GM12878 (cell line): ENCODE measurements around the gene GTSE1. TPM values are rescaled to one million over a fixed set of nuclear protein-coding genes. Genes with fewer than 3 reads are reported as not detected.

ENCODE experiments used
- ATAC-seq: fragments of 200-7000 bp; cut with Tn5 transposase; 3 replicates; pipeline ENCODE4 v1.9.1; 2020; ENCODE audit warnings: mild to moderate bottlenecking, moderate library complexity
- BruUV-seq: library from RNA; stranded (reverse); fragments of 400-500 nt; replicated peaks from 2 replicates; lab custom pipeline; 2021; lab: Mats Ljungman, UMichigan
- CTCF ChIA-PET: fragments of 300-600 bp; sonication (Branson Sonifier 250); formaldehyde crosslinking; extraction: SDS; loops from one replicate; lab custom pipeline; 2021; ENCODE audit warnings: inconsistent platforms; lab: Yijun Ruan, JAX
- POLR2A ChIA-PET: fragments of 350-600 bp; formaldehyde crosslinking; extraction: SDS; loops from one replicate; lab custom pipeline; 2021; ENCODE audit warnings: inconsistent platforms; lab: Charles Lee
- RAD21 ChIA-PET: fragments of 300-600 bp; sonication (Branson Sonifier 250); formaldehyde crosslinking; loops from one replicate; lab custom pipeline; 2023; ENCODE audit warnings: antibody characterized with exemption; ENCODE audit not compliant: unreplicated experiment; lab: Charles Lee
- SMC1A ChIA-PET: fragments of 300-600 bp; sonication (Branson Sonifier 250); formaldehyde crosslinking; loops from one replicate; lab custom pipeline; 2023; ENCODE audit not compliant: unreplicated experiment, uncharacterized antibody; lab: Charles Lee
- DNase-seq: peaks from one replicate; pipeline ENCODE4 v3.0.0-alpha.2; 2011; ENCODE audit warnings: low read depth, low spot score
- FAIRE-seq: peaks from 3 replicates; lab custom pipeline; 2011; peaks lifted over from hg19 to GRCh38; lab: Jason Lieb, UNC
- H2AFZ ChIP-seq: 2 replicates; pipeline ENCODE4 v1.6.0; 2011; ENCODE audit warnings: low read depth, low read length, control low read depth; ENCODE audit not compliant: control insufficient read depth
- H3K27ac ChIP-seq: 2 replicates; pipeline ENCODE4 v1.5.1; 2011; ENCODE audit warnings: control low read depth; ENCODE audit not compliant: control insufficient read depth, insufficient read depth
- H3K27me3 ChIP-seq, 2 experiments: replicated peaks in 1 of 2; 2 replicates each; pipeline versions ENCODE4 v1.6.0 to v1.6.1; 2011; ENCODE audit warnings: low read length in 1 of 2; ENCODE audit not compliant: control insufficient read depth in 2 of 2, insufficient read depth in 2 of 2
- H3K36me3 ChIP-seq, 2 experiments: 2 replicates each; pipeline ENCODE4 v1.5.1; 2011; ENCODE audit warnings: low read length in 1 of 2; ENCODE audit not compliant: control insufficient read depth in 2 of 2, insufficient read depth in 2 of 2
- H3K4me1 ChIP-seq: 2 replicates; pipeline ENCODE4 v1.6.1; 2011; ENCODE audit warnings: mild to moderate bottlenecking, low read length, moderate library complexity, mixed read lengths; ENCODE audit not compliant: control insufficient read depth, insufficient read depth
- H3K4me2 ChIP-seq: 2 replicates; pipeline ENCODE4 v1.6.0; 2011; ENCODE audit warnings: control low read depth; ENCODE audit not compliant: control insufficient read depth, insufficient read depth
- H3K4me3 ChIP-seq: fragments of 200-600 bp; sonication (generic); 2 replicates; pipeline ENCODE4 v1.5.1; 2016
- H3K79me2 ChIP-seq: 2 replicates; pipeline ENCODE4 v1.6.0; 2011; ENCODE audit warnings: low read length; ENCODE audit not compliant: control insufficient read depth, insufficient read depth
- H3K9ac ChIP-seq: 2 replicates; pipeline ENCODE4 v1.8.0; 2011; ENCODE audit warnings: low read length, control low read depth, mixed read lengths; ENCODE audit not compliant: control insufficient read depth, insufficient read depth
- H3K9me3 ChIP-seq: replicated peaks from 3 replicates; pipeline ENCODE4 v1.5.1; 2011; ENCODE audit warnings: mild to moderate bottlenecking, low read length; ENCODE audit not compliant: control insufficient read depth, insufficient read depth
- H4K20me1 ChIP-seq: 2 replicates; pipeline ENCODE4 v1.6.0; 2011; ENCODE audit not compliant: control insufficient read depth, insufficient read depth
- TBL1XR1 ChIP-seq: IDR thresholded peaks from 2 replicates; pipeline ENCODE4 v1.6.1; 2012; ENCODE audit warnings: low read depth, low read length, improper control_type of control experiment
- WGBS: methylation state at CpG from one replicate; pipeline ENCODE4 v1.1.6; 2016; ENCODE audit warnings: low lambda C conversion rate; ENCODE audit not compliant: insufficient replicate concordance, insufficient coverage; ENCODE audit errors: missing lambda C conversion rate; 5-methylcytosine and 5-hydroxymethylcytosine counted together
- in situ Hi-C: fragments of 300-500 bp; cut with MboI; formaldehyde crosslinking; loops from 9 replicates; pipeline ENCODE4 v1.14.3; 2018; ENCODE audit warnings: mixed read lengths
- intact Hi-C: fragments of 100-400 bp; cut with micrococcal nuclease; formaldehyde crosslinking; loops from one replicate; pipeline ENCODE4 v1.14.2; 2022; ENCODE audit not compliant: unreplicated experiment
- polyA plus RNA-seq, 11 experiments: library from polyadenylated mRNA; depleted of rRNA in 4 of 11; unstranded in 6 of 11; stranded (reverse) in 5 of 11; fragments of >200 nt; fragmentation: Nextera tagmentation in 4 of 11; fragmentation: Illumina TruSeq in 1 of 11; extraction: Ambion mirVana in 4 of 11; extraction: Trizol in 1 of 11; gene quantifications; 1 replicate in 1 of 11; 2 replicates in 10 of 11; pipeline versions ENCODE4 v1.2.1 to v1.2.3, GENCODE V29; 2011 to 2016; ENCODE audit warnings: inconsistent platforms in 2 of 11, missing spikeins in 2 of 11, low read depth in 1 of 11
- total RNA-seq, 4 experiments: library from RNA; depleted of rRNA in 3 of 4; stranded (reverse); fragments of >200 nt in 3 of 4; fragmentation: Illumina TruSeq in 1 of 4; extraction: Trizol in 1 of 4; gene quantifications; 2 replicates each; pipeline versions ENCODE4 v1.2.1 to v1.2.3, GENCODE V29; 2013 to 2021
- TF ChIP-seq, protein P1 (sequence below): IDR thresholded peaks from 2 replicates; pipeline ENCODE4 v1.6.1; 2011; ENCODE audit warnings: mild to moderate bottlenecking, low read depth, low read length, moderate library complexity; ENCODE audit not compliant: insufficient replicate concordance
- TF ChIP-seq, protein P2 (sequence below): IDR thresholded peaks from 2 replicates; pipeline ENCODE4 v1.6.1; 2011; ENCODE audit warnings: borderline replicate concordance, low read depth, mild to moderate bottlenecking, moderate library complexity, mixed read lengths, low read length; ENCODE audit not compliant: insufficient read depth; ENCODE audit errors: extremely low read length
- TF ChIP-seq, protein P3 (sequence below): fragments of 450-650 bp; IDR thresholded peaks from 2 replicates; pipeline ENCODE4 v1.6.1; 2016; ENCODE audit warnings: mild to moderate bottlenecking

The GTSE1 gene
- total and polyA plus RNA-seq, 10 of the 15 experiments (the other 5 are each of a cell fraction or from before 2014, with no cell fraction given): 6.6 to 46.2 (median 32.3) TPM

DNA sequence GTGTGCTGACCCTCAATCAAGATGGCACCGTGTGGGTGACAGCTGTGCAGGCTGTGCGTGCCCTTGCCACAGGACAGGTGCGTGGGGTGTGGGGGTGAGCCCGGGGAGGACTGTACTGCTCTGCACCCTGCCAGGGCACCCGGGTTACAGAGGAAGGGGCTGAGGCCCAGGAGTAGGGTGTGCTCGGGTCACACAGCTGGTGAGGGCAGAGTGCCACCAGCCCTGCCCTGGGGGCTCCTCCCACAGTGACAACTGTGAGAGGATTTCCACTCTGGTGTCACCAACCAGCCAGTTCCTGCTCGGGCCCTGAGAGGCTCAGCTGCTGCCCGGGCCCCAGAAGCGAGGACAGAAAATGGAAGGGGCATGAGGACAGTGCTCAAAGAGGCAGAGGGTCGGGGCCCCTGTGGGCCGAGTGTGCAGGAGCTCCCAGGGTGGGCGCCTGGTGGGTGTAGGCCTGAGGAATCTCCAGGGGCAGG lies 59.4 kb downstream of the GTSE1 start (continued):
- TF ChIP-seq, protein P1, sequence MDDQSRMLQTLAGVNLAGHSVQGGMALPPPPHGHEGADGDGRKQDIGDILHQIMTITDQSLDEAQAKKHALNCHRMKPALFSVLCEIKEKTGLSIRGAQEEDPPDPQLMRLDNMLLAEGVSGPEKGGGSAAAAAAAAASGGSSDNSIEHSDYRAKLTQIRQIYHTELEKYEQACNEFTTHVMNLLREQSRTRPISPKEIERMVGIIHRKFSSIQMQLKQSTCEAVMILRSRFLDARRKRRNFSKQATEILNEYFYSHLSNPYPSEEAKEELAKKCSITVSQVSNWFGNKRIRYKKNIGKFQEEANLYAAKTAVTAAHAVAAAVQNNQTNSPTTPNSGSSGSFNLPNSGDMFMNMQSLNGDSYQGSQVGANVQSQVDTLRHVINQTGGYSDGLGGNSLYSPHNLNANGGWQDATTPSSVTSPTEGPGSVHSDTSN: no peak
- TF ChIP-seq, protein P2, sequence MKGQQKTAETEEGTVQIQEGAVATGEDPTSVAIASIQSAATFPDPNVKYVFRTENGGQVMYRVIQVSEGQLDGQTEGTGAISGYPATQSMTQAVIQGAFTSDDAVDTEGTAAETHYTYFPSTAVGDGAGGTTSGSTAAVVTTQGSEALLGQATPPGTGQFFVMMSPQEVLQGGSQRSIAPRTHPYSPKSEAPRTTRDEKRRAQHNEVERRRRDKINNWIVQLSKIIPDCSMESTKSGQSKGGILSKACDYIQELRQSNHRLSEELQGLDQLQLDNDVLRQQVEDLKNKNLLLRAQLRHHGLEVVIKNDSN: no peak
- TF ChIP-seq, protein P3, sequence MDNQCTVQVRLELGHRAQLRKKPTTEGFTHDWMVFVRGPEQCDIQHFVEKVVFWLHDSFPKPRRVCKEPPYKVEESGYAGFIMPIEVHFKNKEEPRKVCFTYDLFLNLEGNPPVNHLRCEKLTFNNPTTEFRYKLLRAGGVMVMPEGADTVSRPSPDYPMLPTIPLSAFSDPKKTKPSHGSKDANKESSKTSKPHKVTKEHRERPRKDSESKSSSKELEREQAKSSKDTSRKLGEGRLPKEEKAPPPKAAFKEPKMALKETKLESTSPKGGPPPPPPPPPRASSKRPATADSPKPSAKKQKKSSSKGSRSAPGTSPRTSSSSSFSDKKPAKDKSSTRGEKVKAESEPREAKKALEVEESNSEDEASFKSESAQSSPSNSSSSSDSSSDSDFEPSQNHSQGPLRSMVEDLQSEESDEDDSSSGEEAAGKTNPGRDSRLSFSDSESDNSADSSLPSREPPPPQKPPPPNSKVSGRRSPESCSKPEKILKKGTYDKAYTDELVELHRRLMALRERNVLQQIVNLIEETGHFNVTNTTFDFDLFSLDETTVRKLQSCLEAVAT: no peak
- TF ChIP-seq, all 136 proteins: peak for 0

DNA sequence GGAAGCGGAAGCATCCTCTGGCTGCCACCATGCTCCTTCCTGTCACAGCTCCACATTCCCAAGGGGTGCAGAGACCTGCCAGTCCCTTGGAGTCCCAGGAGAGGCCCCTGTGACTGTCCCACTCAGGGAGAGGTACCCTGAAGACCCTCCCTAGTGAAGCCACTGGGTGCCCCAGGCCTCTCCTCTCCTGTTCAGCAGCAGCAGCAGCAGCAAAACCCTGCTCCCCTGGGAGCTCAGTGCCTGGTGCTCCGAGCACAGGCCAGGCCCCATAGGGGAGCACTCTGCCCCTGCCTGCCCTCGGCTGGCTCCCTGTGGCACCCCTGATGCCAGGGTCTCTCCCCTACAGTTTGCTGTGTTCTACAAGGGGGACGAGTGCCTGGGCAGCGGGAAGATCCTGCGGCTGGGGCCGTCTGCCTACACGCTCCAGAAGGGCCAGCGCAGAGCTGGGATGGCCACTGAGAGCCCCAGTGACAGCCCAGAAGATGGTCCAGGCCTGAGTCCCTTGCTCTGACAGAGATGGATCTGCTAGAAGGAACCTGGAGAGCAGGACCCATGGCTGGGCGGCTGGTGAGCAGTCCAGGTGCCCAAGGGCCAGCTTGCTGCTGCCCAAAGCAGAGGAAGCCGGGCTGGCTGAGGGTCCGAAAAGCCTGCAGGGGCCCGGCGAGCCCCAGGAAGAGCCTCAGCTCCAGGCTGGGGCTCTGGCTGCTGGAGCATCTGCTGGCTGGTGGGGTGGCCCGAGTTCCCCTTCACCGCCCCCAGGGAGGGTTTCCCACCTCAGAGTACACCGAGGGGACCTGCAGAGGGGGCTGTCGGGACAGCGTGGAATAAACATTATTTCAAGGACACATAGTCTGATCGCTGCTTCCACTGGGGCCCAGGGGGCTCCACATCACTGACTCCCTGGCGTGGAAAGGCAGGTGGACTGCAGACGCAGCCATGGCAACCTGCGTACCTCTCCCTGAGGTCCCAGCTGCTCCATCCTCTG lies 60.1 kb downstream of the GTSE1 start:
- ChIA-PET SMC1A (interaction anchor here (1.3 kb wide), 1 partner anchor 185 kb away, joined by 3 read pairs; no protein-coding TSS in a partner anchor), CTCF (interaction anchor here (1.4 to 3.9 kb wide), 2 partner anchors 11 to 185 kb away, joined by 6 to 15 read pairs; no protein-coding TSS in a partner anchor), RAD21 (no interaction called here), POLR2A (no interaction called here)
- H4K20me1 ChIP-seq: no peaks in the 10 kb centered on the region
- no peak overlapping the region for H3K9ac ChIP-seq
- H3K4me1 ChIP-seq: no peaks in the 10 kb centered on the region
- no peak overlapping the region for H3K27ac ChIP-seq
- no peak overlapping the region for H3K4me2 ChIP-seq
- peaks cover 9 to 35% of the 10 kb centered on the region in 2 experiments; a peak in 3 of 4 replicates for H3K36me3 ChIP-seq
- in situ Hi-C loops (no loop called here), intact Hi-C loops (no loop called here)
- no peaks in the 10 kb centered on the region for H3K79me2 ChIP-seq
- no peak overlapping the region for H3K4me3 ChIP-seq
- TF ChIP-seq TBL1XR1: no peak
- no peak for FAIRE-seq
- H3K27me3 ChIP-seq: no peaks in the 10 kb centered on the region
- no peaks in the 10 kb centered on the region for H3K9me3 ChIP-seq
- no peak for ATAC-seq
- no peak overlapping the region for H2AFZ ChIP-seq
- WGBS: 96% methylated on average over 20 of the region's 23 CpGs
- BruUV-seq: no TSS peak
- no peak for DNase-seq
